ENCODE results near the gene HNRNPM.
"Not testable (repeated sequence)": the region's sequence is repeated elsewhere in the genome, so short reads cannot be mapped to it uniquely, and the experiment has no call there.

The HNRNPM gene

GRCh38 chr19:8513036-8513686 lies 68.4 kb downstream of the HNRNPM start:
- DNase-seq, result no peak

DNA sequence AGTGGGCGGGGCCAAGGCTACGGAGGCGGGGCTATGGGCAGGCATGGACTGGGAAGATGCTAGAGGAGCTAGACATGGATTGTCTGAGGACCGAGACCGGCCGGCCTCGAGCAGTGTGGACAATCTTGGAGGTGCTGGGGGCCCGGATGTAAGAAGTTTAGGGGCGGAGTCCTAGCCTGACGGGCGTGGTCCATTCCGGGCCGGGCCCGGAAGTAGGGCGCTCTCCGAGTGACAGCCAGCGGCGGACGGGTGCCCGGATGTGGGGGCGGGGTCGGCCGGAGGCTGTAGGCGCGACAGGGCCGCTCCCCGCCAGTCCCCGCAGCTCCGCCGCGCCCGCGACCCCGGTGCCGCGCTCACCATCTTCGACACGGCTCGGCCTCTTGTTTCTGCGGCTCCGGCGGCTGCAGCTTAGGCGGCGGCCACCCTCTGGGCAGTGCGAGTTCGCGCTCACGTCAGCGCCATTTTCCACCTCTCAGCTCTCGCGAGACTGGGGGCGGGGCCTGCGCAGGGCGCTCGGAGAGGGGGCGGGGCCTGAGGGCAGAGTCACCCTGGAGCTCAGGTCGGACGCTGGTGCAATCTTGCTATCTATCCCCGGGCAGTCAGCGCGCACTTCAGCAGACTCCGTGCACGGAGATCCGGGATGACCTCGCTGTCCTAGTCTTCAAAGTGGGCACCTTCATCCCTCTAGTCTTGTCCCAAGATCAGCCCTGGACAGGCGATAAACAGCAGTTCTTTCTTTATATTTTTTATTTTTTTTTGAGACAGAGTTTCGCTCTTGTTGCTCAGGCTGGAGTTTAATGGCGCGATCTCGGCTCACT lies 69.1 kb downstream of the HNRNPM start, which contains the start of gene ZNF414:
ZNF414 (minus strand) TSS at position 481 of the 818 bp plus-strand sequence; CDS start at position 360, 121 bp downstream.
- DNase-seq, result peak; percentile 95

DNA sequence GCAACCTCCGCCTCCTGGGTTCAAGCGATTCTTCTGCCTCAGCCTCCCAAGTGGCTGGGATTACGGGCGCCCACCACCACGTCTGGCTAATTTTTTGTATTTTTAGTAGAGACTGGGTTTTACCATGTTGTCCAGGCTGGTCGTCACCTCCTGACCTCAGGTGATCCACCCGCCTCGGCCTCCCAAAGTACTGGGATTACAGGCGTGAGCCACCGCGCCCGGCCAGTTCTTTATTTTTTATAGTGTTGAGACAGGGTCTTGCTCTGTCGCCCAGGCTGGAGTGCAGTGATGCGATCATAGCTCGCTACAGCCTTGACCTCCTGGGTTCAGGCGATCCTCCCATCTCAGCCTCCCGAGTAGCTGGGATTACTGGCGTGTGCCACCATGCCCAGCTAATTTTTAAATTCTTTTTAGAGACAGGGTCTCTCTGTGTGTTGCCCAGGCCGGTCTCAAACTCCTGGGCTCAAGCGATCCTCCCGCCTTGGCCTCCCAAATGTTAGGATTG lies 69.8 kb downstream of the HNRNPM start:
- not testable (repeated sequence) for DNase-seq

DNA sequence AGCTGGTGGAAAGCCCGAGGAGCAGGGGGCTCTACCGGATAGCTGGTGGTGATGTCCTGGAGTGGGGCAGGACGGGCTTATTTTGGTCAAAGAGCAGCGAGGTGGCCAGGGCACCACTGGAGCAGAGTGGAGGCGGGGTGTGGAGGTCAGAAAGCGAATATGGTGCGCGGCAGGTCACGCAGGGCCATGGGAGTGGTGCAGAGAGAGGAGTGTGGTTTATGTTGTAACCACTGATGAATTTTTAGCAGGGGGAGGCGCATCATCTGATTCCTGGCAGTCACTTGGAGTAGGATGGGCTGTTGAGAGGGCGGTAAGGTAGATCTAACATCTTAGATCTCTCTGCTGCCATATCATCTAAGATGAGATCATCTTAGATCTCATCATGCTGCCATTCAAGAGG lies 70.5 kb downstream of the HNRNPM start:
- no peak for DNase-seq

DNA sequence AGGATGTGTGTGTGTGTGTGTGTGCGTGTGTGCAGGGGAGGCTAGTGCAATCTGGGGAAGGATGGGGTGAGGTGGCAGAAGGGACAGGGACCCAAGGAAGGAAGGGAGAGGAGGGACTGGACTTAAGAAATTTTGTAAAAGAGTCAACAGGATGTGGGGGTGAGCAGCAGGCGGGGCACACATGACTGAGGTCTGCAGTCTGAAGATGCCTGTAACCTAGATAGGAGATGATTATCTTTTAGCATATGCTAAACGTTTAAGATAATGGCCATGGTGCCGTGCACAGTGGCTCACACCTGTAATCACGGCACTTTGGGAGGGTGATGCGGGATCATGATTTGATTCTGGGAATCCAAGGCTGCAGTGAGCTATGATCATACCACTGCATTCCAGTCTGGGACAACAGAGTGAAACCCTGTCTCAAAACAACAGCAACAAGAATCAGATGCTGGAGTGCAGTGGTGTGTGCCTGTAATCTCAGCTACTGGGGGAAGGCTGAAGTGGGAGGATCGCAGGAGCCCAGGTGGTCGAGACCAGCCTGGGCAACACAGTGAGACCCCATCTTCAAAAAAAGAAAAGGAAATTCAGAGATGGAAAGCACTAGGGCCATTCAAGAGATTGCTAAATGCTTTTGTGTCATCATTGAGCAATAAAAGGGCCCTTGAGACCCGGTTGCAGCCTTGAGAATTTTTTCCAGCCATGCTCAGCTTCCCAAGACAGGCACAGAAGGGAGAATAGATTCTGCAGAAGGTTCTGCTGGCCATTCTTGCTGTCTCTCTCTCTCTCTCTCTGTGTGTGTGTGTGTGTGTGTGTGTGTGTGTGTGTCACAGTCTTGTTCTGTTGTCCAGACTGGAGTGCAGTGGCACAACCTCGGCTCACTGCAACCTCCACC lies 73.0 kb downstream of the HNRNPM start:
- DNase-seq, result no peak

- DNase-seq, result no peak
These were observed 73.8 kb downstream of the HNRNPM start for GRCh38 chr19:8518536-8518935.

- DNase-seq, result no peak
These were observed 74.6 kb downstream of the HNRNPM start for GRCh38 chr19:8519388-8519787.

- DNase-seq, result no peak
These were observed 80.6 kb downstream of the HNRNPM start for GRCh38 chr19:8525401-8525684.

- peak; percentile 84 for DNase-seq
These were observed 81.7 kb downstream of the HNRNPM start for GRCh38 chr19:8526345-8527091.

GRCh38 chr19:8528500-8528899 lies 83.7 kb downstream of the HNRNPM start:
- DNase-seq, result no peak

DNA sequence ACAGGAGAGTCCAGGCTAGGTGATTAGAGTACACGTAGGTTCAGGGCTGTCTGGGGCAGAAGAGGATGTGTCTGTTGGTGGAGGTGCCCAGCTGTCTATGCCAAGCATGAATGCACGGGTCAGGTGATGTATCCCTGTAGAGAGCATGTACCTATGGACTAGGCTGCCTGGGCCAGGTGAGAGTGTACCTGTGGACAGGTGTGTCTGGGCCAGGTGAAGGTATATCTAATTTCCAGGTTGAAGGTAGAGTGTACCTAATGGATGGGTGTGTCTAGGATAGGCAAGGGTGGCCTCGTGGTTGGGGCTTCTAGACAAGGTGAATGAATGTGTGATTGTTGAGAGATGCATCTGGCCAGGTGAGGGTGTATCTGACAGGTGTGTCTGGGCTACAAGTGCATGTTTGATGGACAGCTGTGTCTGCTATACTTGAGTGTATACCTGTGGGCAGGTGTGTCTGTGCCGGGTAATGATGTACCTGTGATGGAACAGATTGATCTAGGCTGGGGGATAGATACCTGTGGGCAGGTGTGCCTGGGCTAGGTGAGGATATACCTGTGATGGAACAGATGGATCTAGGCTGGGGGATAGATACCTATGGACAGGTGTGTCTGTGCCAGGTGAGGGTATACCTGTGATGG lies 84.7 kb downstream of the HNRNPM start:
- no peak for DNase-seq

DNA sequence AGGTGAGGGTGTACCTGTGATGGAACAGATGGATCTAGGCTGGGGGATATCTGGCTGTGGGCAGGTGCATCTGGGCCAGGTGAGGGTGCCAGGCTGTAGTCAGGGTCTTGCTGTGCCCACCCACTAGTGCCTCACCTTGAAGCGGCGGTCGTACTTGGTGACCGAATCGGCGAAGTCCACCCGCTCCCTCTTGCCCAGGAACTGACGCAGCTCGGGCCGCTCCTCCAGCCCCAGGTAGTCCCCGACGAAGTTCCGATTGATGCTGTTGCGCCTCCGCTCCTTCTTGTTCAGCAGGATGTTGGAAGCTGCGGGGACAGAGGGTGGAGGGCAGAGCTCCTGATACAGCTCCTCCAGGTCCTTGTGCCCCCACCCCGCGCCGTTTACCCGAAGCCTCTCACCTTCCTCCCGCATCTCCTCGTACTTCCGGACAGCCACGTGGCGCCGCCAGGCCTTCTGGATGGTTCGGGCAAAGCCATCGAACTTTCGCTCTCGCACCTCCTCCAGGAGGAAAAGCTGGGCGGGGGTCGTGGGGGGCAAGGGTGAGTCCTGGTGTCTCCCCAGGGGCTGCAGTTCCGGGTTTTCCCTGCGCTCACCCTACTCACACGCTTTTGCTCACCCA lies 85.4 kb downstream of the HNRNPM start:
- DNase-seq, result no peak

GRCh38 chr19:8531470-8531869 lies 86.7 kb downstream of the HNRNPM start:
- no peak for DNase-seq

GRCh38 chr19:8532225-8532624 lies 87.5 kb downstream of the HNRNPM start:
- DNase-seq, result no peak

GRCh38 chr19:8536282-8536681 lies 91.5 kb downstream of the HNRNPM start:
- DNase-seq, result no peak

DNA sequence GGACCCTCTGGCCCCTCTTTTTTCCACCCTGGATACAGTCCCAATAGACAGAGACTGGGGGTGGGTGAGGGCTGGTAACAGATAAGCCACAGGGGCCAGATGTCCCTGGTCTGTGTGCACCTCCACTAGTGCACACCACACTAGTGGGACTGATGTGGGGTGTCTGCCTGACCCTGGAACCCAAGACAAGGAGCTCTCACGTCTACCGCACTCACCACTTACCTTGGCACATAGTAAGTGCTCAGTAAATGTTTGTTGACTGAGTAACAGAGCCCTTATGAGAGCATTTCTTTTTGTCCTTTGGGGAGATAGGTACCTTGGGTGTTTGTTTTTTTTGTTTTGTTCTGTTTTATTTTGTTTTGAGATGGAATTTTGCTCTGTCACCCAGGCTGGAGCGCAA lies 92.3 kb downstream of the HNRNPM start:
- no peak for DNase-seq
